B cell (primary cell): ENCODE measurements around the gene CCDC85B. TPM values are rescaled to one million over a fixed set of nuclear protein-coding genes. Genes with fewer than 3 reads are reported as not detected.

Experiments used
- ATAC-seq: fragments of 200-7000 bp; cut with Tn5 transposase; one replicate; pipeline ENCODE4 v1.10.0; 2021; ENCODE audit warnings: low read depth, mild to moderate bottlenecking, moderate number of reproducible peaks, moderate library complexity
- CTCF ChIA-PET: fragments of 350-600 bp; sonication (Branson Sonifier 250); formaldehyde crosslinking; loops from one replicate; lab custom pipeline; 2021; ENCODE audit warnings: antibody characterized with exemption, inconsistent platforms; lab: Charles Lee
- POLR2A ChIA-PET: fragments of 350-600 bp; sonication (Branson Sonifier 250); formaldehyde crosslinking; loops from one replicate; lab custom pipeline; 2021; ENCODE audit warnings: antibody characterized with exemption; lab: Charles Lee
- DNase-seq: peaks from one replicate; pipeline ENCODE4 v3.0.0; 2013
- H2AFZ ChIP-seq: 2 replicates; pipeline ENCODE4 v1.6.1; 2012; ENCODE audit warnings: mild to moderate bottlenecking, low read depth, low read length; ENCODE audit not compliant: insufficient read depth, poor library complexity, severe bottlenecking
- H3K27ac ChIP-seq, 2 donors: 1 replicate in 1 of 2; 2 replicates in 1 of 2; pipeline ENCODE4 v1.5.1; 2012 to 2013; ENCODE audit warnings: low read length in 2 of 2, mild to moderate bottlenecking in 2 of 2, moderate library complexity in 1 of 2
- H3K27me3 ChIP-seq, 4 experiments: fragments of 200-600 bp in 1 of 4; sonication (generic) in 1 of 4; replicated peaks in 1 of 4; 1 replicate in 2 of 4; 2 replicates in 2 of 4; pipeline versions ENCODE4 v1.6.1 to v1.7.0; 2013 to 2016; ENCODE audit warnings: low read length in 3 of 4, mild to moderate bottlenecking in 2 of 4, mixed read lengths in 1 of 4, moderate library complexity in 1 of 4; ENCODE audit not compliant: insufficient read depth in 4 of 4, control insufficient read depth in 3 of 4; ENCODE audit errors: control extremely low read depth in 1 of 4
- H3K36me3 ChIP-seq, 2 experiments: replicated peaks in 1 of 2; 1 replicate in 1 of 2; 2 replicates in 1 of 2; pipeline versions ENCODE4 v1.6.1 to v1.7.1; 2013; ENCODE audit warnings: low read length in 1 of 2; ENCODE audit not compliant: insufficient read depth in 2 of 2, control insufficient read depth in 1 of 2; ENCODE audit errors: control extremely low read depth in 1 of 2, extremely low read depth in 1 of 2
- H3K4me1 ChIP-seq, 2 donors: fragments of 200-600 bp in 1 of 2; sonication (generic) in 1 of 2; 1 replicate in 1 of 2; 2 replicates in 1 of 2; pipeline versions ENCODE4 v1.5.1 to v1.6.1; 2013 to 2017; ENCODE audit warnings: low read length in 2 of 2; ENCODE audit not compliant: control insufficient read depth in 2 of 2, insufficient read depth in 2 of 2
- H3K4me2 ChIP-seq: replicated peaks from 2 replicates; pipeline ENCODE3; 2012; ENCODE audit warnings: mild to moderate bottlenecking, low read depth, low read length; ENCODE audit not compliant: poor library complexity, severe bottlenecking
- H3K4me3 ChIP-seq, 5 experiments: fragments of 200-600 bp in 1 of 5; sonication (generic) in 1 of 5; 1 replicate in 3 of 5; 2 replicates in 2 of 5; pipeline versions ENCODE4 v1.5.1 to v1.7.0; 2011 to 2016; ENCODE audit warnings: low read length in 4 of 5, mild to moderate bottlenecking in 4 of 5, low read depth in 2 of 5, control low read depth in 1 of 5, moderate library complexity in 1 of 5; ENCODE audit not compliant: insufficient read depth in 1 of 5; ENCODE audit errors: control extremely low read depth in 1 of 5, extremely low read depth in 1 of 5
- H3K79me2 ChIP-seq: fragments of 200-600 bp; sonication (generic); one replicate; pipeline ENCODE4 v1.6.0; 2016; ENCODE audit warnings: low read length; ENCODE audit not compliant: control insufficient read depth, insufficient read depth
- H3K9ac ChIP-seq: fragments of 200-600 bp; sonication (generic); 2 replicates; pipeline ENCODE4 v1.6.1; 2017; ENCODE audit warnings: mild to moderate bottlenecking, low read length, moderate library complexity
- H3K9me3 ChIP-seq, 3 donors: one replicate each; pipeline versions ENCODE4 v1.6.1 to v1.7.1; 2013; ENCODE audit warnings: low read length in 2 of 3; ENCODE audit not compliant: control insufficient read depth in 2 of 3, insufficient read depth in 1 of 3; ENCODE audit errors: control extremely low read depth in 1 of 3
- H4K20me1 ChIP-seq: 2 replicates; pipeline ENCODE4 v1.6.0; 2012; ENCODE audit warnings: mild to moderate bottlenecking, low read length; ENCODE audit not compliant: insufficient read depth, control insufficient read depth, poor library complexity, severe bottlenecking
- H3K27ac Mint-ChIP-seq: one replicate; pipeline ENCODE4 v1.8.0; 2021; ENCODE audit warnings: mixed read lengths
- H3K27me3 Mint-ChIP-seq: one replicate; pipeline ENCODE4 v1.8.0; 2021; ENCODE audit warnings: mixed read lengths
- H3K4me1 Mint-ChIP-seq: one replicate; pipeline ENCODE4 v1.8.0; 2021; ENCODE audit warnings: mixed read lengths
- H3K4me3 Mint-ChIP-seq: one replicate; pipeline ENCODE4 v1.8.0; 2021; ENCODE audit warnings: mixed read lengths
- H3K9me3 Mint-ChIP-seq: one replicate; pipeline ENCODE4 v1.8.0; 2022; ENCODE audit warnings: mixed read lengths; ENCODE audit not compliant: insufficient read depth
- CTCF ChIP-seq: fragments of 200-600 bp; IDR thresholded peaks from one replicate; pipeline ENCODE4 v1.8.0; 2022; ENCODE audit warnings: antibody characterized with exemption, mild to moderate bottlenecking
- EZH2 ChIP-seq: IDR thresholded peaks from 2 replicates; pipeline ENCODE4 v1.6.1; 2012; ENCODE audit warnings: borderline replicate concordance, low read depth, mild to moderate bottlenecking, moderate library complexity, low read length; ENCODE audit not compliant: insufficient read depth, poor library complexity, severe bottlenecking
- WGBS: methylation state at CpG from one replicate; pipeline ENCODE4 v1.1.5; 2013; ENCODE audit warnings: missing lambda C conversion rate; ENCODE audit not compliant: insufficient coverage; 5-methylcytosine and 5-hydroxymethylcytosine counted together
- intact Hi-C: fragments of 100-400 bp; cut with micrococcal nuclease; formaldehyde crosslinking; loops from one replicate; pipeline ENCODE4 v1.10.0; 2022
- polyA plus RNA-seq: library from polyadenylated mRNA; depleted of rRNA; stranded (reverse); fragments of >200 nt; gene quantifications from 2 replicates; pipeline ENCODE4 v1.2.3, GENCODE V29; 2012
- total RNA-seq, 2 donors: library from RNA; stranded (reverse); fragments of 120-200 nt in 1 of 2; gene quantifications; 1 replicate in 1 of 2; 2 replicates in 1 of 2; pipeline versions ENCODE4 v1.2.3 to v1.2.4, GENCODE V29; 2013 to 2022

Gene CCDC85B
- total and polyA plus RNA-seq, 2 donors (not counting 1 experiment from before 2014, with no cell fraction given), result 18.2 to 39.5 TPM

- H3K27me3 Mint-ChIP-seq, result peaks cover 5% of the 10 kb centered on the region
- ChIA-PET CTCF (interaction anchor here (0.7 to 7.0 kb wide), 5 partner anchors 10 to 21 kb away, joined by 3 to 71 read pairs (median 65); partner anchors contain the start of genes CCDC85B, CFL1, FIBP and MUS81), POLR2A (interaction anchor here (0.6 to 2.3 kb wide), 4 partner anchors 12 to 29 kb away, joined by 4 to 24 read pairs (median 18); partner anchors contain the start of genes CFL1, FIBP and MUS81)
- WGBS, result 6% methylated on average over 67 of the region's 69 CpGs
- peak within 1 kb of the TSS; percentile 52 to 79 (median 63) for H3K4me3 ChIP-seq
- H3K4me3 Mint-ChIP-seq, result peak within 1 kb of the TSS; percentile 92
- H3K27me3 ChIP-seq, result no peaks in the 10 kb centered on the region
- DNase-seq (no peak), ATAC-seq (no peak)
- H3K36me3 ChIP-seq, result no peaks in the 10 kb centered on the region
- H3K9me3 Mint-ChIP-seq, result no peaks in the 10 kb centered on the region
- H3K4me1 Mint-ChIP-seq, result peaks cover 26% of the 10 kb centered on the region
- intact Hi-C loops, result loop anchor here (2.0 to 5.0 kb wide), 3 partner anchors 14 to 180 kb away; partner anchors contain the start of genes CFL1, FIBP and SF3B2
- no peaks in the 10 kb centered on the region for H3K9me3 ChIP-seq
- H3K9ac ChIP-seq, result peak within 1 kb of the TSS; percentile 70
- no peaks in the 10 kb centered on the region for H3K79me2 ChIP-seq
- peak within 1 kb of the TSS; percentile 81 to 91 for H3K27ac ChIP-seq
- no peaks in the 10 kb centered on the region for H4K20me1 ChIP-seq
- TF ChIP-seq EZH2 (no peak), CTCF (no peak)
- H3K4me2 ChIP-seq, result peak within 1 kb of the TSS; percentile 91
- peak within 1 kb of the TSS; percentile 91 for H3K27ac Mint-ChIP-seq
- peaks cover 10 to 29% of the 10 kb centered on the region in 2 donors for H3K4me1 ChIP-seq
- peak within 1 kb of the TSS; percentile 85 for H2AFZ ChIP-seq
These were observed 17.7 kb upstream of the CCDC85B start, which contains the start of gene EFEMP2 for GRCh38 chr11:65872586-65873317. EFEMP2 (minus strand) TSS chr11:65872800; CDS start chr11:65872354, 446 bp downstream.
